Measurements from ENCODE around the gene FMNL3.

Gene FMNL3

GRCh38 chr12:49587174-49587908, 119.9 kb downstream of the FMNL3 start:
- no peak overlapping the region for H3K27ac ChIP-seq (ENCODE audit: low read depth, low read length)
- H3K27me3 ChIP-seq (ENCODE audit: control insufficient read depth, insufficient read depth, low read length) = no peaks in the 10 kb centered on the region
- no peak overlapping the region for H3K4me3 ChIP-seq (ENCODE audit: low read depth, low read length)
- no peaks in the 10 kb centered on the region for H3K9me3 ChIP-seq (ENCODE audit: control insufficient read depth, insufficient read depth, low read depth, low read length)
- no peaks in the 10 kb centered on the region for H3K4me1 ChIP-seq (ENCODE audit: control insufficient read depth, insufficient read depth, low read length)
- H3K36me3 ChIP-seq (ENCODE audit: control insufficient read depth, insufficient read depth, low read length) = peaks cover 22% of the 10 kb centered on the region
- H3K9ac ChIP-seq (ENCODE audit: low read length) = no peak overlapping the region

Data from HUES6 (cell line).